ENCODE data around the gene AUTS2.

AUTS2 gene

DNA sequence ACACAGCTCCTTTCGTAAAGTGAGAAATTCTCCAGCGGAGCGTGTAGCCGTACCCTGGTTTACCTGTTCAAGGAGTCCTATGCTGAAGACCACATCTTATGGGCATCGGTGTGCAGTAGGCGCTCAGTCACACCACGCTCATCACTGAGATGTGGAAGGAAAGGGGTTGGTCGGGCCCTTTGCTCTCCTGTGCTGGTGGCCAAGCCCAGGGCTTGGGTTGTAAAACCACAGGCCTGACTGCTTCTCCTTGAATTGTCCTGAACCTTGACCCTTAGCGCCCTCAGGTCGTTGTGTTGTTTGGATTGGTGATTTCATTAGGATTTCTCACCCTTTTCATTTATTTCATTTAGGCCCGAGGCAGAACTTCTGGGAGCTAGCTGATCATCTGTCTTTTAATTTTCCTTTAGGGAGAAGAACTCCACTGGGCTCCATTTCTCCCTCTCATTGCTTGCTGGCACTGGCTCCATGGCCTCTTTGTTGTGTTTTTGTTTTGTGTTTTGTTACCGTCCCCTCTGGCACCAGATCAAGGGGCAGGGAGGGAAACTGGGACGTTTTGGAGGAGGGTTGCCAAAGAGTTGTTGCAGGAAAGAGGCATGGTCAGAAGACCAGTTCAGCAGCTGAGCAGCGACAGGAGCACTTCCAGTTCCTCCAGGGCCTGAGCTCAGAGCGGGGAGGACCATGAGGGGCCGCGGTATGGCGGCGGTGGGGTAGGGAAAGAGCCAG, 1022.2 kb downstream of the AUTS2 start:
- Histone ChIP-seq H3K9me3 (ENCODE audit: insufficient read depth, low read length) (no peaks in the 10 kb centered on the region), H3K79me2 (ENCODE audit: insufficient read depth, low read length) (no peaks in the 10 kb centered on the region), H3F3A (ENCODE audit: insufficient read depth) (no peaks in the 10 kb centered on the region), H4K20me1 (ENCODE audit: low read depth, low read length) (no peaks in the 10 kb centered on the region), H3K36me3 (ENCODE audit: low read length) (no peaks in the 10 kb centered on the region), H3K27me3 (ENCODE audit: low read length) (no peaks in the 10 kb centered on the region), H3K9ac (ENCODE audit: low read length) (no peak overlapping the region), H3K4me3 (ENCODE audit: insufficient read depth, low read length, poor library complexity, severe bottlenecking) (no peak overlapping the region), H3K4me2 (ENCODE audit: low read depth, low read length, poor library complexity, severe bottlenecking) (no peak overlapping the region), H2AFZ (ENCODE audit: low read depth, low read length, severe bottlenecking) (no peak overlapping the region), H3K9me2 (replicated peaks; ENCODE audit: insufficient read depth, low read length) (no peaks in the 10 kb centered on the region), H3K27ac (ENCODE audit: low read depth, low read length) (no peak overlapping the region)
- TF ChIP-seq EZH2phosphoT487 (conservative IDR thresholded peaks at IDR 0.05; ENCODE audit: low read length), result no peak
- TF ChIP-seq, protein P1, sequence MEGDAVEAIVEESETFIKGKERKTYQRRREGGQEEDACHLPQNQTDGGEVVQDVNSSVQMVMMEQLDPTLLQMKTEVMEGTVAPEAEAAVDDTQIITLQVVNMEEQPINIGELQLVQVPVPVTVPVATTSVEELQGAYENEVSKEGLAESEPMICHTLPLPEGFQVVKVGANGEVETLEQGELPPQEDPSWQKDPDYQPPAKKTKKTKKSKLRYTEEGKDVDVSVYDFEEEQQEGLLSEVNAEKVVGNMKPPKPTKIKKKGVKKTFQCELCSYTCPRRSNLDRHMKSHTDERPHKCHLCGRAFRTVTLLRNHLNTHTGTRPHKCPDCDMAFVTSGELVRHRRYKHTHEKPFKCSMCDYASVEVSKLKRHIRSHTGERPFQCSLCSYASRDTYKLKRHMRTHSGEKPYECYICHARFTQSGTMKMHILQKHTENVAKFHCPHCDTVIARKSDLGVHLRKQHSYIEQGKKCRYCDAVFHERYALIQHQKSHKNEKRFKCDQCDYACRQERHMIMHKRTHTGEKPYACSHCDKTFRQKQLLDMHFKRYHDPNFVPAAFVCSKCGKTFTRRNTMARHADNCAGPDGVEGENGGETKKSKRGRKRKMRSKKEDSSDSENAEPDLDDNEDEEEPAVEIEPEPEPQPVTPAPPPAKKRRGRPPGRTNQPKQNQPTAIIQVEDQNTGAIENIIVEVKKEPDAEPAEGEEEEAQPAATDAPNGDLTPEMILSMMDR (IDR thresholded peaks at IDR 0.05; ENCODE audit: insufficient read depth, low read length, poor library complexity, severe bottlenecking), result no peak

GRCh38 chr7:70621954-70622600, 1023.8 kb downstream of the AUTS2 start:
- Histone ChIP-seq H3K9ac (ENCODE audit: low read length) (no peak overlapping the region), H4K20me1 (ENCODE audit: low read depth, low read length) (no peaks in the 10 kb centered on the region), H3K79me2 (ENCODE audit: insufficient read depth, low read length) (no peaks in the 10 kb centered on the region), H2AFZ (ENCODE audit: low read depth, low read length, severe bottlenecking) (no peak overlapping the region), H3K9me2 (replicated peaks; ENCODE audit: insufficient read depth, low read length) (no peaks in the 10 kb centered on the region), H3K27ac (ENCODE audit: low read depth, low read length) (no peak overlapping the region), H3K9me3 (ENCODE audit: insufficient read depth, low read length) (no peaks in the 10 kb centered on the region), H3F3A (ENCODE audit: insufficient read depth) (no peaks in the 10 kb centered on the region), H3K4me2 (ENCODE audit: low read depth, low read length, poor library complexity, severe bottlenecking) (no peak overlapping the region), H3K36me3 (ENCODE audit: low read length) (no peaks in the 10 kb centered on the region), H3K27me3 (ENCODE audit: low read length) (no peaks in the 10 kb centered on the region), H3K4me3 (ENCODE audit: insufficient read depth, low read length, poor library complexity, severe bottlenecking) (no peak overlapping the region)
- TF ChIP-seq, protein P1 (IDR thresholded peaks at IDR 0.05; ENCODE audit: insufficient read depth, low read length, poor library complexity, severe bottlenecking), result no peak
- TF ChIP-seq EZH2phosphoT487 (conservative IDR thresholded peaks at IDR 0.05; ENCODE audit: low read length), result no peak

DNA sequence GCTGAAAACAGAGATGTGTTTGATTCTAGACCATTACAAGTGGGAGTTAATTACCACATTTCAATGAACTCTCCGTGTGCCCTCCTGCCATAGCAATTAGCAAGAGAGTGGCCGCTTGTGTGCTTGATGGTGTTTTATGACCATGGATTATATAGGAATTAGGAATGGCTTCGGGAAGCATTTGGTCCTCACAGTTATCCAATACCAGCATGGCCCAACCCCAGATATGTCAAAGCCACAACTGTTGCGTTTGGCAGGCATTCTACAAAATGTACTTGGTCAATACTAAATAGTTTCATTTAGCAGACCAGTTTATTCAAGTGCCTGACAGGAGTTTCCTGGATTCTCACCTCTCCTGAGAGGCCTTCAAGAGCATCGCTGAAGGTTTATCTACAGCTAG, 1024.7 kb downstream of the AUTS2 start:
- Histone ChIP-seq H4K20me1 (ENCODE audit: low read depth, low read length) (no peaks in the 10 kb centered on the region), H3K36me3 (ENCODE audit: low read length) (no peaks in the 10 kb centered on the region), H3K4me3 (ENCODE audit: insufficient read depth, low read length, poor library complexity, severe bottlenecking) (no peak overlapping the region), H3K79me2 (ENCODE audit: insufficient read depth, low read length) (no peaks in the 10 kb centered on the region), H3F3A (ENCODE audit: insufficient read depth) (no peaks in the 10 kb centered on the region), H3K9me3 (ENCODE audit: insufficient read depth, low read length) (no peaks in the 10 kb centered on the region), H3K27ac (ENCODE audit: low read depth, low read length) (no peak overlapping the region), H3K27me3 (ENCODE audit: low read length) (no peaks in the 10 kb centered on the region), H3K9me2 (replicated peaks; ENCODE audit: insufficient read depth, low read length) (no peaks in the 10 kb centered on the region), H3K9ac (ENCODE audit: low read length) (no peak overlapping the region), H2AFZ (ENCODE audit: low read depth, low read length, severe bottlenecking) (no peak overlapping the region), H3K4me2 (ENCODE audit: low read depth, low read length, poor library complexity, severe bottlenecking) (no peak overlapping the region)
- TF ChIP-seq, protein P1 (IDR thresholded peaks at IDR 0.05; ENCODE audit: insufficient read depth, low read length, poor library complexity, severe bottlenecking), result no peak
- TF ChIP-seq EZH2phosphoT487 (conservative IDR thresholded peaks at IDR 0.05; ENCODE audit: low read length), result no peak

Data from SU-DHL-6 (cell line).